HepG2 (cell line): ENCODE data around the gene HNRNPF. TPM values are rescaled to one million over a fixed set of nuclear protein-coding genes. Genes with fewer than 3 reads are reported as not detected.

ENCODE experiments used
- AHR ChIP-seq: IDR thresholded peaks from 2 replicates; pipeline ENCODE4 v1.6.1; 2018; ENCODE audit warnings: missing genetic modification reagents, missing compliant biosample characterization
- CBX1 ChIP-seq: IDR thresholded peaks from one replicate; pipeline ENCODE4 v1.6.1; 2016; ENCODE audit warnings: antibody characterized with exemption, low read depth
- DNMT1 ChIP-seq: sonication (generic); formaldehyde crosslinking; IDR thresholded peaks from 2 replicates; pipeline ENCODE4 v1.5.1; 2020; ENCODE audit warnings: mild to moderate bottlenecking, missing genetic modification reagents
- HNF4A ChIP-seq: sonication (generic); formaldehyde crosslinking; IDR thresholded peaks from 2 replicates; pipeline ENCODE4 v1.4.0; 2020; ENCODE audit warnings: missing genetic modification reagents
- IKZF4 ChIP-seq: sonication (generic); formaldehyde crosslinking; IDR thresholded peaks from 2 replicates; pipeline ENCODE4 v1.5.1; 2020; ENCODE audit warnings: borderline replicate concordance, mild to moderate bottlenecking, low read depth, missing genetic modification reagents; ENCODE audit errors: not compliant biosample characterization
- KDM1A ChIP-seq: IDR thresholded peaks from 2 replicates; pipeline ENCODE4 v1.6.1; 2016; ENCODE audit warnings: missing compliant biosample characterization
- KDM3A ChIP-seq: IDR thresholded peaks from 2 replicates; pipeline ENCODE4 v1.6.1; 2018; ENCODE audit warnings: low read depth, missing compliant biosample characterization
- KDM6A ChIP-seq: IDR thresholded peaks from 2 replicates; pipeline ENCODE4 v1.6.1; 2016; ENCODE audit warnings: low read depth
- MAFG ChIP-seq: sonication (generic); formaldehyde crosslinking; IDR thresholded peaks from 2 replicates; pipeline ENCODE4 v1.5.1; 2020; ENCODE audit warnings: mild to moderate bottlenecking, missing genetic modification reagents
- MEIS1 ChIP-seq: sonication (generic); formaldehyde crosslinking; IDR thresholded peaks from 2 replicates; pipeline ENCODE4 v1.9.0; 2021; ENCODE audit warnings: mild to moderate bottlenecking, missing genetic modification reagents, moderate library complexity, borderline replicate concordance
- MYNN ChIP-seq: sonication (generic); formaldehyde crosslinking; IDR thresholded peaks from 2 replicates; pipeline ENCODE4 v1.4.0; 2020; ENCODE audit warnings: mild to moderate bottlenecking, low read depth, missing genetic modification reagents
- NAIF1 ChIP-seq: sonication (generic); formaldehyde crosslinking; IDR thresholded peaks from 2 replicates; pipeline ENCODE4 v1.5.0; 2020; ENCODE audit warnings: mild to moderate bottlenecking, missing genetic modification reagents, borderline replicate concordance
- RNF2 ChIP-seq: fragments of 450-650 bp; conservative IDR thresholded peaks from 2 replicates; pipeline ENCODE4 v1.6.1; 2016; ENCODE audit warnings: low read depth
- THAP11 ChIP-seq: IDR thresholded peaks from 2 replicates; pipeline ENCODE4 v1.6.1; 2016; ENCODE audit warnings: missing biosample characterization, missing genetic modification reagents
- TP53 ChIP-seq: sonication (generic); formaldehyde crosslinking; conservative IDR thresholded peaks from 2 replicates; pipeline ENCODE4 v1.4.0; 2020; ENCODE audit warnings: missing genetic modification reagents
- ZFP41 ChIP-seq: sonication (generic); formaldehyde crosslinking; IDR thresholded peaks from 2 replicates; pipeline ENCODE4 v1.4.0; 2020; ENCODE audit warnings: mild to moderate bottlenecking, missing genetic modification reagents, borderline replicate concordance
- ZNF232 ChIP-seq: sonication (generic); formaldehyde crosslinking; IDR thresholded peaks from 2 replicates; pipeline ENCODE4 v1.4.0; 2020; ENCODE audit warnings: missing genetic modification reagents, borderline replicate concordance
- ZNF510 ChIP-seq: sonication (generic); formaldehyde crosslinking; IDR thresholded peaks from 2 replicates; pipeline ENCODE4 v1.4.0; 2020; ENCODE audit warnings: low read depth, mild to moderate bottlenecking, missing genetic modification reagents
- ZNF670 ChIP-seq: sonication (generic); formaldehyde crosslinking; IDR thresholded peaks from 2 replicates; pipeline ENCODE4 v1.8.0; 2022; ENCODE audit warnings: mild to moderate bottlenecking, missing genetic modification reagents, borderline replicate concordance
- polyA plus RNA-seq, 8 experiments: library from polyadenylated mRNA; depleted of rRNA in 3 of 8; stranded (reverse) in 7 of 8; unstranded in 1 of 8; fragments of >200 nt; fragmentation: Illumina TruSeq in 4 of 8; extraction: Trizol in 4 of 8; gene quantifications; 2 replicates each; pipeline versions ENCODE4 v1.2.1 to v1.2.3, GENCODE V29; 2011 to 2016; ENCODE audit warnings: low read depth in 4 of 8, missing spikeins in 1 of 8, mixed read lengths in 1 of 8; ENCODE audit not compliant: insufficient read depth in 1 of 8
- total RNA-seq, 5 experiments: library from RNA; depleted of rRNA; stranded (reverse); fragments of >200 nt; fragmentation: Illumina TruSeq; extraction: Trizol; gene quantifications; 2 replicates each; pipeline ENCODE4 v1.2.3, GENCODE V29; 2016; ENCODE audit warnings: low read depth in 1 of 5
- TF ChIP-seq, protein P1 (sequence below): IDR thresholded peaks from 2 replicates; pipeline ENCODE4 v1.6.1; 2016; ENCODE audit warnings: control low read depth
- TF ChIP-seq, protein P2 (sequence below): sonication (generic); formaldehyde crosslinking; IDR thresholded peaks from 2 replicates; pipeline ENCODE4 v1.5.0; 2020; ENCODE audit warnings: mild to moderate bottlenecking, missing genetic modification reagents
- TF ChIP-seq, protein P3 (sequence below): sonication (generic); formaldehyde crosslinking; IDR thresholded peaks from 2 replicates; pipeline ENCODE4 v1.5.0; 2020; ENCODE audit warnings: missing genetic modification reagents
- TF ChIP-seq, protein P4 (sequence below): sonication (generic); formaldehyde crosslinking; IDR thresholded peaks from 2 replicates; pipeline ENCODE4 v1.9.0; 2021; ENCODE audit warnings: missing genetic modification reagents, mild to moderate bottlenecking, borderline replicate concordance

Gene HNRNPF
- total and polyA plus RNA-seq, 2 of the 13 experiments (the other 11 are each of a cell fraction or from before 2014, with no cell fraction given) = 166 to 308 TPM

DNA sequence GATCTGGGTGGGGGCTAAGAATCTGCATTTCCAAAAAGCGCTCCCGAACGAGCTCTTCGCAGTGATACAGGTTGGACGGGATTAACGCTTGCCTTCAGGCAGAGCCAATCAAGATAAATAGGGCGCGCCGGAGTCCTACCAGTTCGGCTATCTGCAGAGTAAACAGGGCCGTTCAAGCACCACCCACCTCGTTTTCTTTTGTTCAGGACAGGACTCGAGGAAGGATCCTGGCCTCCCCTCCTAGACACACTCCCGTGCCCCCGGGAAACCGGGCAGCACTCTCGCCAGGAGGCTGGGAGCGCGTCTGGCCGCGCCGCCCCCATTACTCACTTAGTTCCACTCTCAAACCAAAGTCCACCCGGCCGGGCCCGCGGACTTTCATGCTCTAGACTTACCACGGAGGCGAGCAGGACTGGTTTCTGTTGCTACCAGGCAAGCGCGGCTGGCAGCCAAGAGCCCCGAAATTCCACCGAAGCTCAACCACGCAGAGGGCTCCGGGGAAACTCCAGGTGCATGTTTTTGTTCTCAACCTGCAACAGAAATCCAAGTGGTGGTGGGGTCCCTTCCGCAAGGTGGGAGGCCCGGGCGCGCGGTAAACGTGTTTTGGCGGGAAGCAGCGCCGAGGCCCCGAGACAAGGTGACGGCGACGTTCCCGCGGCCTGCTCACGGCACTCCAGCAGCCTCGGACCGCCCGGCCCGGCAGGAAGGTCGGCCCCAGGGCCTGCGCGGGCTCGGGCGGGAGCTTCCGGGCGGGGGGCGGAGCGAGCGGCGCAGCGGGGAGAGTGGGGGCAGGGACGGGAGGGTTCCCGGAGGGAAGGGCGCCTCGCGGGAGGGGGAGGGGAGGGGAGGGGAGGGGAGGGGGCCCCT lies 12.7 kb downstream of the HNRNPF start (continued):
- TF ChIP-seq, protein P1, sequence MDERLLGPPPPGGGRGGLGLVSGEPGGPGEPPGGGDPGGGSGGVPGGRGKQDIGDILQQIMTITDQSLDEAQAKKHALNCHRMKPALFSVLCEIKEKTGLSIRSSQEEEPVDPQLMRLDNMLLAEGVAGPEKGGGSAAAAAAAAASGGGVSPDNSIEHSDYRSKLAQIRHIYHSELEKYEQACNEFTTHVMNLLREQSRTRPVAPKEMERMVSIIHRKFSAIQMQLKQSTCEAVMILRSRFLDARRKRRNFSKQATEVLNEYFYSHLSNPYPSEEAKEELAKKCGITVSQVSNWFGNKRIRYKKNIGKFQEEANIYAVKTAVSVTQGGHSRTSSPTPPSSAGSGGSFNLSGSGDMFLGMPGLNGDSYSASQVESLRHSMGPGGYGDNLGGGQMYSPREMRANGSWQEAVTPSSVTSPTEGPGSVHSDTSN (CRISPR knock-in tag) = no peak
- no peak for TF ChIP-seq CBX1
- no peak for TF ChIP-seq MEIS1
- no peak for TF ChIP-seq KDM3A (CRISPR knock-in tag)
- TF ChIP-seq THAP11 = no peak
- no peak for TF ChIP-seq DNMT1 (CRISPR knock-in tag)
- peak; percentile 55 for TF ChIP-seq HNF4A
- peak; percentile 16 for TF ChIP-seq IKZF4 (CRISPR knock-in tag)
- TF ChIP-seq ZNF510 (CRISPR knock-in tag) = no peak
- TF ChIP-seq, protein P2, sequence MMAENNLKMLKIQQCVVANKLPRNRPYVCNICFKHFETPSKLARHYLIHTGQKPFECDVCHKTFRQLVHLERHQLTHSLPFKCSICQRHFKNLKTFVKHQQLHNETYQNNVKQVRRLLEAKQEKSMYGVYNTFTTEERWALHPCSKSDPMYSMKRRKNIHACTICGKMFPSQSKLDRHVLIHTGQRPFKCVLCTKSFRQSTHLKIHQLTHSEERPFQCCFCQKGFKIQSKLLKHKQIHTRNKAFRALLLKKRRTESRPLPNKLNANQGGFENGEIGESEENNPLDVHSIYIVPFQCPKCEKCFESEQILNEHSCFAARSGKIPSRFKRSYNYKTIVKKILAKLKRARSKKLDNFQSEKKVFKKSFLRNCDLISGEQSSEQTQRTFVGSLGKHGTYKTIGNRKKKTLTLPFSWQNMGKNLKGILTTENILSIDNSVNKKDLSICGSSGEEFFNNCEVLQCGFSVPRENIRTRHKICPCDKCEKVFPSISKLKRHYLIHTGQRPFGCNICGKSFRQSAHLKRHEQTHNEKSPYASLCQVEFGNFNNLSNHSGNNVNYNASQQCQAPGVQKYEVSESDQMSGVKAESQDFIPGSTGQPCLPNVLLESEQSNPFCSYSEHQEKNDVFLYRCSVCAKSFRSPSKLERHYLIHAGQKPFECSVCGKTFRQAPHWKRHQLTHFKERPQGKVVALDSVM = no peak
- peak; percentile 43 for TF ChIP-seq NAIF1 (CRISPR knock-in tag)
- peak; percentile 43; the same call in 1 of the 2 replicates for TF ChIP-seq ZNF670 (CRISPR knock-in tag)
- TF ChIP-seq KDM6A (CRISPR knock-in tag) = no peak
- no peak for TF ChIP-seq TP53 (CRISPR knock-in tag)
- TF ChIP-seq, protein P3, sequence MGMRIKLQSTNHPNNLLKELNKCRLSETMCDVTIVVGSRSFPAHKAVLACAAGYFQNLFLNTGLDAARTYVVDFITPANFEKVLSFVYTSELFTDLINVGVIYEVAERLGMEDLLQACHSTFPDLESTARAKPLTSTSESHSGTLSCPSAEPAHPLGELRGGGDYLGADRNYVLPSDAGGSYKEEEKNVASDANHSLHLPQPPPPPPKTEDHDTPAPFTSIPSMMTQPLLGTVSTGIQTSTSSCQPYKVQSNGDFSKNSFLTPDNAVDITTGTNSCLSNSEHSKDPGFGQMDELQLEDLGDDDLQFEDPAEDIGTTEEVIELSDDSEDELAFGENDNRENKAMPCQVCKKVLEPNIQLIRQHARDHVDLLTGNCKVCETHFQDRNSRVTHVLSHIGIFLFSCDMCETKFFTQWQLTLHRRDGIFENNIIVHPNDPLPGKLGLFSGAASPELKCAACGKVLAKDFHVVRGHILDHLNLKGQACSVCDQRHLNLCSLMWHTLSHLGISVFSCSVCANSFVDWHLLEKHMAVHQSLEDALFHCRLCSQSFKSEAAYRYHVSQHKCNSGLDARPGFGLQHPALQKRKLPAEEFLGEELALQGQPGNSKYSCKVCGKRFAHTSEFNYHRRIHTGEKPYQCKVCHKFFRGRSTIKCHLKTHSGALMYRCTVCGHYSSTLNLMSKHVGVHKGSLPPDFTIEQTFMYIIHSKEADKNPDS (CRISPR knock-in tag) = peak; percentile 7; the same call in 1 of the 2 replicates
- no peak for TF ChIP-seq ZFP41
- peak; percentile 82 for TF ChIP-seq RNF2
- TF ChIP-seq, protein P4, sequence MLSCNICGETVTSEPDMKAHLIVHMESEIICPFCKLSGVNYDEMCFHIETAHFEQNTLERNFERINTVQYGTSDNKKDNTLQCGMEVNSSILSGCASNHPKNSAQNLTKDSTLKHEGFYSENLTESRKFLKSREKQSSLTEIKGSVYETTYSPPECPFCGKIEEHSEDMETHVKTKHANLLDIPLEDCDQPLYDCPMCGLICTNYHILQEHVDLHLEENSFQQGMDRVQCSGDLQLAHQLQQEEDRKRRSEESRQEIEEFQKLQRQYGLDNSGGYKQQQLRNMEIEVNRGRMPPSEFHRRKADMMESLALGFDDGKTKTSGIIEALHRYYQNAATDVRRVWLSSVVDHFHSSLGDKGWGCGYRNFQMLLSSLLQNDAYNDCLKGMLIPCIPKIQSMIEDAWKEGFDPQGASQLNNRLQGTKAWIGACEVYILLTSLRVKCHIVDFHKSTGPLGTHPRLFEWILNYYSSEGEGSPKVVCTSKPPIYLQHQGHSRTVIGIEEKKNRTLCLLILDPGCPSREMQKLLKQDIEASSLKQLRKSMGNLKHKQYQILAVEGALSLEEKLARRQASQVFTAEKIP (CRISPR knock-in tag) = no peak
- no peak; the same call in 1 of the 2 replicates for TF ChIP-seq MYNN (CRISPR knock-in tag)
- TF ChIP-seq ZNF232 (CRISPR knock-in tag) = peak; percentile 78; the same call in 1 of the 2 replicates
- no peak for TF ChIP-seq KDM1A
- no peak for TF ChIP-seq AHR (CRISPR knock-in tag)
- TF ChIP-seq MAFG = no peak
